Measurements from ENCODE around the gene MTTP.

Gene MTTP

GRCh38 chr4:99653916-99654315 is 79.3 kb downstream of the MTTP start:
- DNase-seq (ENCODE audit: low spot score), result no peak
- in situ Hi-C loops (cut with MboI; ENCODE audit: low sequenced_read_pairs, unreplicated experiment), result no loop called here
- no peak for TF ChIP-seq CTCF (IDR thresholded peaks at IDR 0.05; ENCODE audit: borderline replicate concordance, control extremely low read depth, extremely low read depth, insufficient read depth, missing control alignments)

- no peak for TF ChIP-seq CTCF (IDR thresholded peaks at IDR 0.05; ENCODE audit: borderline replicate concordance, control extremely low read depth, extremely low read depth, insufficient read depth, missing control alignments)
- no peak for DNase-seq (ENCODE audit: low spot score)
- in situ Hi-C loops (cut with MboI; ENCODE audit: low sequenced_read_pairs, unreplicated experiment), result no loop called here
Measured at GRCh38 chr4:99654361-99654761, 79.7 kb downstream of the MTTP start.

- DNase-seq (ENCODE audit: low spot score), result no peak
- in situ Hi-C loops (cut with MboI; ENCODE audit: low sequenced_read_pairs, unreplicated experiment), result no loop called here
- no peak for TF ChIP-seq CTCF (IDR thresholded peaks at IDR 0.05; ENCODE audit: borderline replicate concordance, control extremely low read depth, extremely low read depth, insufficient read depth, missing control alignments)
Measured at GRCh38 chr4:99655308-99656081, 80.9 kb downstream of the MTTP start.

- in situ Hi-C loops (cut with MboI; ENCODE audit: low sequenced_read_pairs, unreplicated experiment), result no loop called here
- no peak for TF ChIP-seq CTCF (IDR thresholded peaks at IDR 0.05; ENCODE audit: borderline replicate concordance, control extremely low read depth, extremely low read depth, insufficient read depth, missing control alignments)
- no peak for DNase-seq (ENCODE audit: low spot score)
Measured at GRCh38 chr4:99657798-99658197, 83.2 kb downstream of the MTTP start, which contains the start of gene C4orf54. C4orf54 (minus strand) TSS chr4:99657828; CDS start chr4:99654648, 3,180 bp downstream.

- no peak for TF ChIP-seq CTCF (IDR thresholded peaks at IDR 0.05; ENCODE audit: borderline replicate concordance, control extremely low read depth, extremely low read depth, insufficient read depth, missing control alignments)
- in situ Hi-C loops (cut with MboI; ENCODE audit: low sequenced_read_pairs, unreplicated experiment), result no loop called here
- DNase-seq (ENCODE audit: low spot score), result no peak
Measured at GRCh38 chr4:99658666-99659065, 84.0 kb downstream of the MTTP start.

GRCh38 chr4:99661907-99662306 is 87.3 kb downstream of the MTTP start:
- in situ Hi-C loops (cut with MboI; ENCODE audit: low sequenced_read_pairs, unreplicated experiment), result no loop called here
- no peak for DNase-seq (ENCODE audit: low spot score)
- no peak for TF ChIP-seq CTCF (IDR thresholded peaks at IDR 0.05; ENCODE audit: borderline replicate concordance, control extremely low read depth, extremely low read depth, insufficient read depth, missing control alignments)
